WERI-Rb-1 (cell line): ENCODE data around the gene ZNF709.
A peak's percentile ranks its signal among the peaks of the same experiment; 100 is the strongest.
"Not testable (repeated sequence)": the region's sequence is repeated elsewhere in the genome, so short reads cannot be mapped to it uniquely, and the experiment has no call there.

Experiments
- DNase-seq: peaks from one replicate; pipeline ENCODE4 v3.0.0-alpha.2; 2020
- H3K27ac ChIP-seq: fragments of 250-450 bp; sonication (Bioruptor Pico); 2 replicates; pipeline ENCODE4 v1.5.1; 2020; ENCODE audit warnings: mild to moderate bottlenecking, moderate library complexity
- H3K27me3 ChIP-seq: fragments of 250-450 bp; sonication (Bioruptor Pico); 2 replicates; pipeline ENCODE4 v1.5.1; 2021; ENCODE audit warnings: mild to moderate bottlenecking, low read depth, moderate library complexity; ENCODE audit not compliant: insufficient read depth, severe bottlenecking
- H3K36me3 ChIP-seq: fragments of 250-450 bp; sonication (Bioruptor Pico); 2 replicates; pipeline ENCODE4 v1.5.1; 2020; ENCODE audit warnings: mild to moderate bottlenecking, moderate library complexity
- H3K4me3 ChIP-seq: 2 replicates; pipeline ENCODE4 v1.5.1; 2011; ENCODE audit warnings: low read depth, mild to moderate bottlenecking, control low read depth, low read length
- H3K9me3 ChIP-seq: fragments of 250-450 bp; sonication (Bioruptor Pico); 2 replicates; pipeline ENCODE4 v1.5.1; 2021; ENCODE audit warnings: mild to moderate bottlenecking, moderate library complexity; ENCODE audit not compliant: severe bottlenecking
- CTCF ChIP-seq: IDR thresholded peaks from 2 replicates; pipeline ENCODE4 v1.5.1; 2011; ENCODE audit warnings: low read depth, mild to moderate bottlenecking, control low read depth, inconsistent platforms, low read length

The ZNF709 gene

GRCh38 chr19:12440541-12441316 lies 43.9 kb downstream of the ZNF709 start, which contains the start of gene ZNF443:
ZNF443 (minus strand) TSS chr19:12441021; CDS start chr19:12440914, 107 bp downstream.
- Histone ChIP-seq H3K27ac (peak within 1 kb of the TSS; percentile 86), H3K4me3 (peak within 1 kb of the TSS; percentile 84)
- TF ChIP-seq CTCF = no peak

DNA sequence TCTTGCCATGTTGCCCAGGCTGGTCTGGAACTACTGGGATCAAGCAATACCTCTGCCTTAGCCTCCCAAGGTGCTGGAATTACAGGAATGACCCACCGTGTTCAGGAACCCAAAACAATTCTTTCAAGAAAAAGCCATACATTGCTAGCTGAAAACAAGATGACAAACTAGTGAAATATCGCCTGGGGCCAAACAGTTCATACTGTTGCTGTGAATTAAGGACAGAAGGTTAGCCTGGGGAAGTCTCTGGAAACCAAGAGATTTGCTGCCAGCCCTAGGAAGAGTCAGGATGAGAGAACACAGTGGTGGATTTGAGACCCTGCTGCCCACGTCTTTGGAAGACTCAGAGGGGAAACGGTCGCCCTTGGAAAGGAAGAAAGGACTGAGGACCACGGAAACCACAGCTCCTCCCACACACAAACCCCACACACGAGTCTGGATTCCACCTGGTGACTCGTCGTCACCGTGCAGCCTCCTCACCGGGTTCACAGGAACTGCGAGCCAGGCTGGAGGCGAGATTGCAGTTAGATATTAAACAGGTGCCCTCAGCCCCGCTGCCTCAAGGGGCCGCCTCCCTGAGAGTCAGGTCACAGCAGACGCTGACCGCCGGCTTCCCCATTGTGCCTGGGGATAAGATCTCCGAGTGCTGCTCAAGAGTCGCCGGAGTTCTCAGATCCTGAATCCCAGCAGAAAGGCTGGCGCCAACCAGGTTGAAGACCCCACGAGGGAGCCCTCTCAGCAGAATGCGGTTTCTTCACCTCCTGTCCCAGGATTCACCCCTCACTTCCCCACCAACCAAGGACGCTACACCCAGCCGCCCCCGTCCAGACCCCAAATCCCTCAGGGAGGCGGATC lies 44.7 kb downstream of the ZNF709 start:
- H3K36me3 ChIP-seq, H3K27me3 ChIP-seq, H3K9me3 ChIP-seq: not testable (repeated sequence)
- H3K27ac ChIP-seq = peak overlapping the region; percentile 86
- DNase-seq = peak; percentile 21
- H3K4me3 ChIP-seq = peak overlapping the region; percentile 84

More at GRCh38 chr19:12440541-12441316, 43.9 kb downstream of the ZNF709 start, which contains the start of gene ZNF443:
- Histone ChIP-seq H3K9me3 (peaks cover 3% of the 10 kb centered on the region), H3K36me3 (no peaks in the 10 kb centered on the region), H3K27me3 (no peaks in the 10 kb centered on the region)
- DNase-seq = peak; percentile 99

- not testable (repeated sequence) for DNase-seq, H3K36me3 ChIP-seq
These were observed 53.8 kb downstream of the ZNF709 start for GRCh38 chr19:12430726-12431299.

GRCh38 chr19:12425888-12426274 lies 58.7 kb downstream of the ZNF709 start:
- Histone ChIP-seq H3K27me3 (no peaks in the 10 kb centered on the region), H3K36me3 (peaks cover 2% of the 10 kb centered on the region), H3K4me3 (no peak overlapping the region), H3K27ac (no peak overlapping the region), H3K9me3 (peaks cover 2% of the 10 kb centered on the region)
- no peak for DNase-seq
- no peak for TF ChIP-seq CTCF

More at GRCh38 chr19:12430726-12431299, 53.8 kb downstream of the ZNF709 start:
- not testable (repeated sequence) for H3K9me3 ChIP-seq, H3K4me3 ChIP-seq, H3K27me3 ChIP-seq, H3K27ac ChIP-seq

DNA sequence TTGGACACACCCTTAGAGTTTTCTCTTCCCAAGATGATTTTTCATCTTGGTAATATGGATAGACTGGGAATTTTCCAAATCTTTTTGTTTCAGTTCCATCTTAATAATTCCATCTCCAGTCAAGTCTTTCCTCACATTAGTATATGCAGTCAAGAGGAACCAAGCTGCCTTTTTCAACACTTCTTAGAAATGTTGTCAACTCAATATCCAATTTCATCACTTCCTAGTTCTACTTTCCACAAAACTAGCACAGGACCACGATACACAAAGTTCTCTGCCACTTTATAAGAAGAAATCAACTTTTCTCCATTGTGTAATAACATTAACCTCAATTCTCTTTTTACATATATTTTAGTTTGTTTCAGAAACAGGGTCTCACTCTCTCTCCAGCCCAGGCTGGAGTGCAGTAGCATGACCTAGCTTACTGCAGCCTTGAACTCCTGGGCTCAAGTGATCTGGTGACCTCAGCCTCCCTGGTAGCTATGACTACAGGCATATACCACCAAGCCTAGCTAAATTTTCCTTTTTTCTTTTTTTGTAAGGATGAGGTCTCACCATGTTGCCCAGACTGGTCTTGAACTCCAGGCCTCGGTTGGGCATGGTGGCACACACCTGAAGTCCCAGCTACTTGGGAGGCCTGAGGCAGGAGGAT lies 59.3 kb downstream of the ZNF709 start:
- Histone ChIP-seq H3K9me3 (no peaks in the 10 kb centered on the region), H3K27me3 (no peaks in the 10 kb centered on the region), H3K4me3 (no peak overlapping the region), H3K36me3 (no peaks in the 10 kb centered on the region), H3K27ac (no peak overlapping the region)
- TF ChIP-seq CTCF = no peak
- DNase-seq = no peak

DNA sequence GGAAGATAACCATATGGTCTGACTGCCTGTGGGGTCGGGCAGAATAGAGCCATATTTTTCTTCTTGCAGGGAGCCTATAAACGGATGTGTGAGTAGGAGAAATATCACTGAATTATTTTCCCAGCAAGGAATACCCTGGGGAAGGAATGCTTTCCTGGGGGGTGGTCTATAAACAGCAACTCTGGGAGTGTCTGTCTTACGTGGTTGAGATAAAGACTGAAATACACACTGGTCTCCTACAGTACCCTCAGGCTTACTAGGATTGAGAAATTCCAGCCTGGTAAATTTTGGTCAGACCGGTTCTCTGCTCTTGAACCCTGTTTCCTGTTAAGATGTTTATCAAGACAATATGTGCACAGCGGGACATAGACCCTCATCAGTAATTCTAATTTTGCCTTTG lies 67.3 kb downstream of the ZNF709 start:
- not testable (repeated sequence) for H3K9me3 ChIP-seq, DNase-seq, H3K36me3 ChIP-seq, H3K4me3 ChIP-seq, H3K27me3 ChIP-seq, H3K27ac ChIP-seq
